GM10266 (cell line): ENCODE data around the gene EYA2.
"Not testable (repeated sequence)": the region's sequence is repeated elsewhere in the genome, so short reads cannot be mapped to it uniquely, and the experiment has no call there.

Experiments
- DNase-seq: peaks from one replicate; pipeline ENCODE4 v3.0.0; 2012; ENCODE audit errors: extremely low spot score
- TF ChIP-seq, protein P1 (sequence below): IDR thresholded peaks from 2 replicates; pipeline ENCODE4 v1.5.1; 2012; ENCODE audit warnings: mild to moderate bottlenecking, low read depth; ENCODE audit not compliant: control insufficient read depth, insufficient read depth; ENCODE audit errors: missing control alignments

The EYA2 gene

DNA sequence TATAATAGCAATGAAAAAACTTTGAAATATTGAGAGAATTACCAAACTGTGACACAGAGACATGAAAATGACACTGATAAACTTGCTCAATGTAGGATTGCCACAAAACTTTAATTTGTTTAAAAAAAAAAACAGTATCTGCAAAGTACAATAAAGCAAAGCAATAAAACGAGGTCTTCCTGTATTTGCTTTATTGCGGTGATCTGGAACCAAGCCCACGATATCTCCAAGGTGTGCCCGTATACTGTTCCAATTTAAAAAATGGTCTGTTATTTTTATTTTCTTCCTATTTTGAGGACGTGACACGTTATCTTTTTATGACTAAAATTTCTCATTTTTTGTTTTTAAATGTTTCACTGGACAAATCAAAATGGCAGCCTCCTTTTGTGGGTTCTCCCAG lies 25.5 kb downstream of the EYA2 start:
- DNase-seq, result no peak
- TF ChIP-seq, protein P1, sequence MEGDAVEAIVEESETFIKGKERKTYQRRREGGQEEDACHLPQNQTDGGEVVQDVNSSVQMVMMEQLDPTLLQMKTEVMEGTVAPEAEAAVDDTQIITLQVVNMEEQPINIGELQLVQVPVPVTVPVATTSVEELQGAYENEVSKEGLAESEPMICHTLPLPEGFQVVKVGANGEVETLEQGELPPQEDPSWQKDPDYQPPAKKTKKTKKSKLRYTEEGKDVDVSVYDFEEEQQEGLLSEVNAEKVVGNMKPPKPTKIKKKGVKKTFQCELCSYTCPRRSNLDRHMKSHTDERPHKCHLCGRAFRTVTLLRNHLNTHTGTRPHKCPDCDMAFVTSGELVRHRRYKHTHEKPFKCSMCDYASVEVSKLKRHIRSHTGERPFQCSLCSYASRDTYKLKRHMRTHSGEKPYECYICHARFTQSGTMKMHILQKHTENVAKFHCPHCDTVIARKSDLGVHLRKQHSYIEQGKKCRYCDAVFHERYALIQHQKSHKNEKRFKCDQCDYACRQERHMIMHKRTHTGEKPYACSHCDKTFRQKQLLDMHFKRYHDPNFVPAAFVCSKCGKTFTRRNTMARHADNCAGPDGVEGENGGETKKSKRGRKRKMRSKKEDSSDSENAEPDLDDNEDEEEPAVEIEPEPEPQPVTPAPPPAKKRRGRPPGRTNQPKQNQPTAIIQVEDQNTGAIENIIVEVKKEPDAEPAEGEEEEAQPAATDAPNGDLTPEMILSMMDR, result no peak

DNA sequence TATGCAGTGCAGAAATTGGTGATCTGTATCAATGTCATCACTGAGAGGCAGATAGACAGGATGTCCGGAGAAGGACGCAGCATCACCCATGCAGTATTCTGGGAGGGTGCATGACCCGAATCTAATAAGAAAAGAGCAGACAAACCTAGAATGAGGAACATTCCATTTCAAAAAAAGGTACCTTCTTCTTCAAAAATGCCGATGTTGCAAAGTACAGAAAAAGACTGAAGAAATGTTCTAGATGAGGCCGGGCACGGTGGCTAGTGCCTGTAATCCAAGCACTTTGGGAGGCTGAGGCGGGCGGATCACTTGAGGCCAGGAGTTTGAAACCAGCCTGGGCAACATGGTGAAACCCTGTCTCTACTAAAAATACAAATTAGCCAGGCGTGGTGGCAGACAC lies 28.2 kb downstream of the EYA2 start:
- not testable (repeated sequence) for DNase-seq

DNA sequence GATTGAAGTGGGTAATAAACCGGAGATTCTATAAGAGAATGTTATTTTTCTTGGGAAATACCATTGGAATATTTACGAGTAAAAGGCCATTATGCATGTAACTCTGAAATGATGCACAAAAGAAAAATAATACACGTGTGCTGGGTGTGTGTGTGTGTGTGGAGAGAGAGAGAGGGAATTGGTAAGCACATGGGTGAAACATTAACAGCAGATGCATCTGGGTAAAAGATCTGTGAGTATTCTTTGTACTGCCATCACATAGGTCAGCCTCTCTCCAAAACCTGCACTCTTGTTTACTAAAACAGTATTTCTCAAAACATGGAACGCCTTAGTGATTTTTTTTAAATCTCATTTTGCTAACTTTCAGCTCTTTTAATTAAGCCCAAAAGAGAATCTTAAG lies 28.9 kb downstream of the EYA2 start:
- TF ChIP-seq, protein P1, result no peak
- DNase-seq, result no peak

DNA sequence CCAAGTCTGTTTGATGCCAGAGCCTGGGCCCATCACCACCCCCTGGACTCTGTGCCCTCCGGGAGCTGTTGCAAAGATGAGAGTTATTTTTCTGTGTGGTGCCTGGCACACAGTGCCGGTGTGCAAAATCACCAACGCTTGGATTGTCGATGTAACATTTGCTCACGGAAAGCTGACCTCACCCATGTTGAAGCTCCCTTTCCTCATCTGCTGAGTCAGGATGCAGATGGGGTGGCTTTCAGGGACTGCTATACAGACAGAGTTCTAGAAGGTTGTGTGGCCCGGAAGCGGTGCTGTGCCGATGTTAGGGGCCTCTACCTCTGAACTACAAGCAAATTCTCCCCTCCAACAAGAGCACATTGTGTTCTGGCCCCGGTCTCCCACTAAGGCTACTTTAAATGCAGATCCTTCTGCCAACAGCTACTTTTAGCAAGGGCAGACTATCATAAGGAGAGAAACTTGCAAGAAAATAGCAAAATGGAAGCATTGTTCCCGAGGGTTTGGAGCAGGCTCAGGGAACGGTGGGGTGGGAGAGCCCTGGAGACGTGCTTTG lies 34.0 kb downstream of the EYA2 start:
- DNase-seq, result no peak

DNA sequence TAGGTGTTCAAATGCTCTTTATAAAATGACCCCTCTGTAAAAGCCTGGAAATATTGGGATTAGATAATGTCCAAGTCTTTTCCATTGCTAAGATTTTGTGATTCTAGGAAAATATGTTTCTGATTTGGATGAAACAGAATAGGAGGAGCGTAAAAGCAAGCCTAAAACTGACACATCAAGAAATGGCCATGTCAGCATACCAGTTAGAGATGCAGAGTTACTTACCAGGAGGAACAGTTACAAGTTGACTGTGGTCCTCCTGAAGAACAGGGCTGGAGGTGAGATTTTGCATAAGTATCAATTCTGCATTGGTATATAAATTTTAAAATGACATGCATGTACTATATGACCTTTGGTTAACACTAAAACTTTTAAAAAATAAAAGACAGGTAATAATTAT lies 35.3 kb downstream of the EYA2 start:
- TF ChIP-seq, protein P1, result no peak
- DNase-seq, result no peak

More for the DNA sequence above, 34.0 kb downstream of the EYA2 start:
- TF ChIP-seq, protein P1, result no peak

DNA sequence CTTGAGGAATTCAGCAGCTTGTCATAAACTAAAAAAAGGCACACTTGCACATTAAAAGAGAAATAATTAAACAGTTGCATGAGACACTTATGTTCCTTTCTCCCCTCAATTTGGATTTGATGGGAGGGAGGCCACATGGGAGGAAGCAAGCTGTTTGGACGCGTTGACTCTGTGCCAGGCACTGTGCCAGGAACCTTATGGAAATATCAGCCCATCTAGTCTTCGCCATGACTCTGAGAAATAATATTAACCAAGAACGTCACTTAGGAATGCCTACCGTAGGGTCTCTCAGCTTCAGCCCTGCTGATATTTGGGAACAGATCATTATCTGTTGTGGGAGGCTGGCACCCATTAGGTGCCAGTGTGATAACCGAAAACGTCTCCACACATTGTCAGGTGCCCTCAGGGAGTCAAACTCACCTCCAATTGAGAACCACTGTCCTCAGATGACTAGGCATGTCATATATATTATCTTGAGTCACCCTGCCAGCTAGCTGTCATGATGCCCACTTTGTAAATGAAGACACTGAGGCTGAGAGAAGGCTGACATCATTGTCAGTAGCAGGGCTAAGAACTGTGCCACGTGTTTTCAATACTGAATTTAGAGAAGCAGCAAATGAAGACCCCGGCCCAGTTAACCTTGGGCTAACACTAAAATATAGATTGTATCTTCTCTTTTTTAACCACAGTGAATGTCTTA lies 36.1 kb downstream of the EYA2 start:
- DNase-seq, result no peak
- TF ChIP-seq, protein P1, result no peak

DNA sequence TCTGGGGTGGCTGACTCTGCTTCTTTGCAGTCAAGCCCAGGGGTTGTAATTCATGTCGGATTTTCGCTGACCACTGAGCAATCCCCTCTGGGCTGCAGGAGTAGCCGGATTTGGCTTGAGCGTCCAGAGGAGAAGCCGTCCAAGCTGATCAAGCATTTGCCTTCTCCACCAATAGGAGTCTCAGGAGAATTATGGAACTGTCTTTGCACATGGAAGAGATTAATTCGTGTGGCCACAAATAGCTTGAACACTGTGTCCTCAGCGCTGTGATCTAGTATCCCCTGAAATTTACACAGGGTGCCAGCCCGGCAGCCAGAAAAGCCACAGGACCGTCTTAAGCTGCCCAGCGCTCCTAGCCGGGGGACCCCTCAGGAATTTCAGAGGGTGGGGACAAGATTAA lies 37.1 kb downstream of the EYA2 start:
- TF ChIP-seq, protein P1, result no peak

DNA sequence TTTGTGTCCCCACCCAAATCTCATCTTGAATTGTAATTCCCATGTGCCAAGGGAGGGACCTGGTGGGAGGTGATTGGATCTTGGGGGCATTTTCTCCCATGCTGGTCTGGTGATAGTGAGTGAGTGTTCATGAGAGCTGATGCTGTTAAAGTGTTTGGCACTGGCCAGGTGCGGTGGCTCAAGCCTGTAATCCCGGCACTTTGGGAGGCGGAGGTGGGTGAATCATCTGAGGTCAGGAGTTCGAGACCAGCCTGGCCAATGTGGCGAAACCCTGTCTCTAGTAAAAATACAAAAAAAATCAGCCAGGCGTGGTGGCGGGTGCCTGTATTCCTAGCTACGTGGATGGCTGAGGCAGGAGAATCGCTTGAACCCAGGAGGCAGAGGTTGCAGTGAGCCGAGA lies 37.8 kb downstream of the EYA2 start:
- DNase-seq, result not testable (repeated sequence)

More for the DNA sequence above, 37.1 kb downstream of the EYA2 start:
- no peak for DNase-seq
